NCI-H146 treated with DMSO at 0.1 percent for 48 hours (cell line): Measurements from ENCODE around the gene ESF1.
A peak's percentile ranks its signal among the peaks of the same experiment; 100 is the strongest.
"Not testable (repeated sequence)": the region's sequence is repeated elsewhere in the genome, so short reads cannot be mapped to it uniquely, and the experiment has no call there.

Experiments
- DNase-seq: peaks from one replicate; lab custom pipeline; 2025; ENCODE audit not compliant: unreplicated experiment; lab: John Stamatoyannopoulos, UW

ESF1 gene

DNA sequence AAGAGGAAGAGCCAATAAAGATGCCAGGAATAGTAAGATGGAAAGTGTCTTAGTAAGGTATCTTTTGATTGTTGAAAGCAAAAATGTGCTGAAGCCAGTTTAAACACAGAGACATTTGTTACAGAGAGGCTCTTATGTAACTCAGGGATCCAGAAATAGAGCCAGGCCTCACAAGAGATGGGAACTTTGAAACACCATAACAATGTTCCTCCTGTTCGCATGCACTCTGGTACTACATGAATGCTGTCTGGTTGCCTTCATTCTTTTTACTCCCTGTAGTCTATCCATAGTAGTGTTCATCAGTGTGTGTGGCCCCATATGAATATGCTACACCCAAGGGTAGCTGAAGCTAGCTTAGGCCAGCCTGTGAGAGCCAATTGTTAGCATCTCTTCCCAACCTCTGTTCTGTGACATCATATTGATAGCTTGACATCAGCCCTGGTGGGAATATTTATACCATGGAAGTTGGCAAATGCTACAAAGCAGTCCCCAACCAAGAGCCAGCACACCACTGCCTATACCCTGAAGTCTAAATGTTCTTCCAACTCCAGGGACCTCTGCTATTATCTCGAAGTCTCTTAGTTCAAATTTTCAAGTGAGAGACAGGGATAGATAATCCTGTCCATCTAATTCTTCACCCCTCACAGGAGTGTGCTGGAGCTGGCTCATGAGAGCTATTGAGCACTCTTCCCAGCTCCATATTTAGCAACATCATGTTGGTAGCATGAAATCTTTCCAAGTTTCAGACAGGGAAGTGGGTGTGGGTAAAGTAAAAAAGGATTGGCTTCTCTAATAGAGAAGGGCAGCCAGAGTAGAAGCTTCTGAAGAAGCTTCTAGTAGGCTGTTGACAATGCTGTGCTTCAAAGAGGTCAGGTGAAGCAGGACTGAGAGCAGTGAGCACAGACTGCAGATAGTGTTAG lies 7.1 kb upstream of the ESF1 start:
- no peak for DNase-seq

- no peak for DNase-seq
Measured at GRCh38 chr20:13790708-13791107, 6.0 kb upstream of the ESF1 start.

GRCh38 chr20:13788167-13788834 lies 3.6 kb upstream of the ESF1 start:
- DNase-seq, result no peak

GRCh38 chr20:13786143-13786828 lies 1.6 kb upstream of the ESF1 start:
- no peak for DNase-seq

GRCh38 chr20:13784271-13784892 lies 337 bp downstream of the ESF1 start:
- no peak for DNase-seq

DNA sequence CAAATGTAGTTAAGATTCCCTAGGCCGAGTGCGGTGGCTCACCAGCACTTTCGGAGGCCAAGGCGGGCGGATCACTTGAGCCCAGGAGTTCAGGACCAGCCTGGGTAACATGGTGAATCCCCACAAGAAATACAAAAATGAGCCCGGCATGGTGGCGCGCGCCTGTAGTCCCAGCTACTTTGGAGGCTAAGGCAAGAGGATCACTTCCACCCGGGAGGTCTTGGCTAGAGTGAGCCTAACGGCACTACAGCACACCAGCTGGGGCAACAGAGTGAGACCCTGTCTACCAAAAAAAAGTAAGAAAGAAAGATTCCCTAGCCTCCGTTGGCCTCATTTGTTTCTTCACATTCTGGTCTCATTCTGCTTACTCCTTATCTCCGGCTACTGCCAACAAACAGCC lies 1.2 kb downstream of the ESF1 start:
- DNase-seq, result no peak

GRCh38 chr20:13778827-13779226 lies 5.9 kb downstream of the ESF1 start:
- no peak for DNase-seq

DNA sequence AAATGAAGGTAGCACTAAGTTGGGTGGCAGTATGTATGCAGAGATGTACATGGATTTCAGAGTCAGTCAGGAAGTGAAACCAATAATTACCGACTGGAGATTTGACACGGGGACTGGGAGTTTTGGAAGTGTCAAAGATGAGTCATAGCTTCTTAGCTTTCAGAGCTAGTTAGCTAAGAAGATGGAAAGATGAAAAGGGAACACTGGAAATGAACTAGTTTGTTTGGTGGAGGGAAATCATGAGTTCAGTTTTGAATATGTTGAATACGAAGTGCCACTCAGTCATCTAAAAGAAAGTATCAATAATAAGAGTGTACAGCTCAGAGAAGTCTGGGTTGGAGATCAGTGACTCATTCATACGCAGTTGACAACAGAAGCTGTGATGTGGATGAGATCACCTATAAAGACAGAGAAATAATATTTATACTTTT lies 7.5 kb downstream of the ESF1 start:
- no peak for DNase-seq

GRCh38 chr20:13775867-13776266 lies 8.9 kb downstream of the ESF1 start:
- DNase-seq, result no peak

DNA sequence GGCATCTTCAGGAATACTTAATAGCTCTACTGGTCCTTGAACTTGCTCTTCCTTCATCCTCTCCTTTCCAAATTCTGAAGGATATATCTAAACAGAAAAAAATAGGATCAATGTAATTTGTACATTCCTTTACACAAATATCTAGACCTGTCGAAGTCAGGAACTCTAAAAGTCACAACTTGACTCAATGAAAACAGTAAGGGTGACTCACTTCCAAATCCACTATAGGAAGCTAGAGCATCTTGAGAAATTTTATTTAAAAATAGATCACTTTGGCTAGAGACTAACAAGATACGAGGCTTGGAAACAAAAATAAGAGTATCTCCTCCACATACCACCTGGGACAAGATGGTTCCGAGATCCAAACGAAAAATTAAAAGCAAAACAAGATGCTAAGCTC lies 12.2 kb downstream of the ESF1 start:
- no peak for DNase-seq

DNA sequence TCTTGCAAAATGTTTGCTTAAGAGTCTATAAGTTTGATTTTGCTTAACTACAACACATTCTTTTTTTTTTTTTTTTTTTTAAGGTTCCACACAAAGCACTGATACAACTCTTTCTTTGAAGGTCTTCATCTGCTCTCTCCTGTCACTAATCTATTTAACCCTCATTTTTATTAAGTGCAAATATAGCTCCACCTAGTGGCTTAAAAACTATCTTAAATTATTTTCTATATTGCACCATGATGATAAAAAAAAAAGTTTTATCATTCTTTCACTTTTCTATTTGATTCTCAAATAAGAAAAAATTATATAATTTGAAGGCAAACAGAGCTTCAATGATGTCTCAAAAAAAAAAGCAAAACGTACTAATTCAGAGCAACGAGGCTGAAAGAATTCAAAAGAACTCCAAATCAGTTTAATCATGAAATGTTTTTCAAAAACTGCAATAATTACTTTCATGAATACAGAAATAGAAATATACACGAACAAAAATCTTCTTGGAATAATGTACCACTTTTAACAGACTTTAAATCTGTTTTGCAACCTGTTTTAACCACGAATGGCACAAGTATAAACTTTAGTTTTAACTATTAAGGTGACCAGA lies 12.8 kb downstream of the ESF1 start:
- DNase-seq, result peak; percentile 27

DNA sequence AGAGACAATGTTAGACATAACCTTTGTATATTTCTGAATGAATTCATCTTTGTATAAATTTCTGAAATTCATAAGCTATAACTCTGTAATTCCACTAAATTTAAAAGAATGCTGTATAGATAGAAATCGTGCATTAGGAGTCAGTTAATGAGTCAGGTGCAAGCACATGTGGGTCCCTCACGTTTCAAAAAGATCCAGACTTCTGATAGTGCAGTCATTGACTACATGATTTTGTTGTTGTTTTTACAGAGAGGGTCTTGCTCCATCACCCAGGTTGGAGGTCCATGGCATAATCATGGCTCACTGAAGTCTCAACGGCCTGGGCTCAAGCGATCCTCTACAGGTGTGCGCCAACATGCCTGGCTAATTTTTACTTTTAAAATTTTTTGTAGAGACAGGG lies 14.6 kb downstream of the ESF1 start:
- no peak for DNase-seq

GRCh38 chr20:13765868-13766416 lies 18.8 kb downstream of the ESF1 start:
- DNase-seq, result no peak

GRCh38 chr20:13765299-13765698 lies 19.4 kb downstream of the ESF1 start:
- DNase-seq, result no peak

DNA sequence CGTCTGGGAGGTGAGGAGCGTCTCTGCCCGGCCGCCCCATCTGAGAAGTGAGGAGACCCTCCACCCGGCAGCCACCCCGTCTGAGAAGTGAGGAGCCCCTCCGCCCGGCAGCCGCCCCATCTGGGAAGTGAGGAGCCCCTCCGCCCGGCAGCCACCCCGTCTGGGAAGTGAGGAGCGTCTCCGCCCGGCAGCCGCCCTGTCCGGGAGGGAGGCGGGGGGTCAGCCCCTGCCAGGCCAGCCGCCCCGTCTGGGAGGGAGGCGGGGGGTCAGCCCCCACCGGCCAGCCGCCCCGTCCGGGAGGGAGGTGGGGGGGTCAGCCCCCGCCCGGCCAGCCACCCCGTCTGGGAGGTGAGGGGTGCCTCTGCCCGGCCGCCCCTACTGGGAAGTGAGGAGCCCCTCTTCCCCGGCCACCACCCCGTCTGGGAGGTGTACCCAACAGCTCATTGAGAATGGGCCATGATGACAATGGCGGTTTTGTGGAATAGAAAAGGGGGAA lies 24.2 kb downstream of the ESF1 start:
- DNase-seq, result not testable (repeated sequence)

- DNase-seq, result no peak
Measured at GRCh38 chr20:13758884-13759283, 25.8 kb downstream of the ESF1 start.

DNA sequence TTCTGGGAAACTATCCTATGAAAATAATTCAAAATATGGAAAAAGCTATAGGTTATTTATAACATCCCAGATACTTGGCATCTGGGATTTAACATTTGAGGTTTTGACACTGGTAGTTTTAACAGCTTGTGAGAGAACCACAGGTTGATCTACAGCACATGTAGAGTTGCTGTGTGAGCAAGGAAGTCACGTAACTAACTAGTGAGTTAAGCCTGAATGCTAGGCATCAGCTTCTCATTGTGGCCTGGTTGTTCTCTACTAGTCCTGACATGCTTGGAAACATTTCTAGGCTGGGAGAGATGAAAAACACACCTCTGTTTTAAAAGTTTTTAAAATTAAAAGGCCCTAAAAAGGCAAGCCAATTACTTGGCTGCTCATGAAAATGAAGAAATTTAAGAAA lies 28.2 kb downstream of the ESF1 start:
- DNase-seq, result no peak

GRCh38 chr20:13755809-13756208 lies 28.9 kb downstream of the ESF1 start:
- DNase-seq, result no peak

DNA sequence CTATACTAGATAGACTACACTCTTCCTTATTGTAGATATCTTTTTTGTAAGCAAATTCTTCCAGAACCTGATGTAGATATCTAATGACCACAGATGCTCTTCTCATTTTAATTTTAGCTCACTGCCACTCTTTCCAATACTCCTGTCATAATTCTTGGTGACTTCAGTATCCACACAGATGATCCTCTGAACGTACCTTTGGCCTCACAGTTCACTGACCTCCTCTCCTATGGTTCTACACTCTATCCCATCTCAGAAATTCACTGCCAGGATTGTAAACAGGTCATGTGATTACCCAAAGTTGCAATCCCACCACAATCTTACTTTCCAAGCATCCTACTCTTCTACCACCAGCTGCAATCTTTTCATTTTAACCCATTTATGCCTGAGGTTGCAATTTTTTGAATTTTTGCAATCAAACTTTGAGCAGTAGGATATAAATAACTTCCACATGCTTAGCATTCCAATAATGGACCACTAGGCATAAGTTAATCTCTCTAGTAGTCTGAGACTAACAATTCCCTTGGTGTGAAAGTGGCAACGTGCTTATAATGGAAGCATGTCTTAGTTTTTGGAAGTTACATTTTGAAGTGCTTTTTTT lies 31.2 kb downstream of the ESF1 start:
- no peak for DNase-seq

DNA sequence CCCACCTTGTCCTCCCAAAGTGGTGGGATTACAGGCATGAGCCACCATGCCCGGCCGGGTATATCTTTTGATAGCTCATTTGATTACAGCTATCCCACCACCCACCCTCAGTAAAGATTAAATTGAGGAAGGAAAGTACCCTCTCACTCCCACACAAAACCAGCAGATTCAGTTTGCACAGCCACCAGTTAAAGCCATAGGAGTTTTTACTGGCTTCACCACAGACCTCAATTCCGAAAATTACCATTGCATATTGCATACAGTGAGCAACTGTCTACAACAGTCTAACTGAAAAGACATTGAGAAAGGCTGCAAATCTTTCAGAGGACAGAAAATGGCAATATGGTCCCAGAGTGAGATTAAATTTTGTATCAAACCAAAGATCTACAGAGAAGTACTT lies 34.9 kb downstream of the ESF1 start:
- no peak for DNase-seq
